Stimulated activated CD4-positive, alpha-beta T cell treated with anti-CD3 and anti-CD28 coated beads, Interleukin-4, amount 100 ng/mL, for 1 hour (primary cell): ENCODE data around the gene CCN5.
"Not testable (repeated sequence)": the region's sequence is repeated elsewhere in the genome, so short reads cannot be mapped to it uniquely, and the experiment has no call there.

ENCODE experiments used
- DNase-seq: peaks from one replicate; pipeline ENCODE4 v3.0.0-alpha.2; 2020

The CCN5 gene

DNA sequence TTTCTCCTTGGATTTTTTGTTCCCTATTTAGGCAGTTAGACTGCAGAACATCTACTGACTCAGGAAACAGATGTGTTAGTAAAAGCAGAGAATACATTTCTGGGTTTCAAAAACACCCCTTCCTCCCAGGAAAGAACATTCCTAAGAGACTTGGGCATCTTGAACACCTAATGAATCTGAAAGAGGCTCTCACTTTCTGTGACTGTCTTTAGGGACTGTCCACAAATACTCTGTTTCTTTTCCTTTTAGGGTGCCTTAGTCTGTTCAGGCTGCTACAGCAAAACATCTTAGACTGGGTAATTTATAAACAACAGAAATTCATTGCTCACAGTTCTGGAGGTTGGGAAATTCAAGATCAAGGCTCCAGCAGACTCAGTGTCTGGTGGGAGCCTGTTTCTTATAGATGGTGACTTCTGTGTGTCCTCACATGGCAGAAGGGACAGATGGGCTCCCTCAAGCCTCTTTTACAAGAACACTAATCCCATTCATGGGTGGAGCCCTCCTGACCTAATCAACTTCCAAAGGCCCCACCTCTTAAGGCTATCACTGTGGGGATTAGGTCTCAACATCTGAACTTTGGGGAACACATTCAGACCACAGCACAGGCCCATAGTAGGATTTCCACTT lies 19.4 kb upstream of the CCN5 start:
- DNase-seq: no peak

DNA sequence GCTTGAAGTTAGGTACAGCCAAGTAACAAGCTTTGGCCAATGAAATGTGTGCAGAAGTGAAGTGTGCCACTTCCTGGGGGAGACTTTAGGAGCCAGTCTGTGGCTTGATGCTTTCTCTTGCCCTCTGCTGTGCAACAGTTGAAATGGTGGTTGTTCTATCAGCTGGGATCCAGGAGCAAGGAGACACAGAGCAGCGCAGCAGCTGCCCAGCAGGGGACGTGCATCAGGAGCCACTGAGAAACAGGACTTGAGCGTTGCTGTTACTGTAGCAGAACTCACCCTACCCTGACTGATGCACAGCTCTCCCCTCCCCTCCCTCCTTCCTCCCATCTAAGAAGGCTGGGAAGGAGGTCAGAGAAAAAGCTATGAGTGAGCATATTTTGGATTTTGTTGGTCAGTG lies 18.9 kb upstream of the CCN5 start:
- no peak for DNase-seq

GRCh38 chr20:44697041-44697440 lies 18.1 kb upstream of the CCN5 start:
- not testable (repeated sequence) for DNase-seq

- DNase-seq: no peak
Measured at GRCh38 chr20:44698351-44698750, 16.8 kb upstream of the CCN5 start.

GRCh38 chr20:44700306-44700705 lies 14.9 kb upstream of the CCN5 start:
- DNase-seq: no peak

- DNase-seq: no peak
Measured at GRCh38 chr20:44701118-44701857, 13.9 kb upstream of the CCN5 start.

GRCh38 chr20:44701858-44702256 lies 13.3 kb upstream of the CCN5 start:
- no peak for DNase-seq

- no peak for DNase-seq
Measured at GRCh38 chr20:44702776-44703175, 12.4 kb upstream of the CCN5 start.

DNA sequence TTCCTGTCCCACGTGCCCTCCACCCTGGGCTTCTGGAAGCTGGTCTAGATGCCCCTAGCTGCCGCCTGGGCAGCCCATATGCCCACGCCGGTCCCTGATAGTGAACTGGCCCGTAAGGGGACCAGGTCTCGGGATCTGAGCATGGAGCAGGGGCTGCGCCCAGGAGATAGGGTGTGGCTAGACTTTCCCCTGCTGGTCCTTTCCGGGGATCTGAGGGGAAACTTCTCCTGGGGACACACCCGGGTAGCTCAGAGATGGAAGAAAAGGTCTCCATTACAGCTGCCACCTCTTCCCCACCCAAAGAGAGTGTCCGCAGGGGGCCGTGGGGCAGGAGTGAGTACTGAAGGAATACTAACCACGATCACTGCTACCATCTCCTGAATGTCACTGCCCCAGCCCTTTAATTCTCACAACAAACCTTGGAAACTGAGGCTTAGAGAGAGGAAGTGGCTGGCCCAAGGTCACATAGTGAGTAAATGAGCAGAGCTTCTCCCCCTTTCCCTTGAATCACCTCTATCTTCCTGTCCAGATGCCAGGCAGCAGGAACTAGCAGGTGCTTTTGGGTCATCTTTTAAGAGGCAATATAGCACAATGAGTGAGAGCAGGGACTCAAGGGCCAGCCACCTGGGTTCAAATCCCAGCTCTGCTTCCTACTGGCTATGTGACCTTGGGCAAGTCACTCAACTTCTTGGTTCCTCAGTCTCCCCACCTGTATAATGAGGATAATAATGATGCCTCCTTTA lies 11.8 kb upstream of the CCN5 start:
- DNase-seq: no peak

DNA sequence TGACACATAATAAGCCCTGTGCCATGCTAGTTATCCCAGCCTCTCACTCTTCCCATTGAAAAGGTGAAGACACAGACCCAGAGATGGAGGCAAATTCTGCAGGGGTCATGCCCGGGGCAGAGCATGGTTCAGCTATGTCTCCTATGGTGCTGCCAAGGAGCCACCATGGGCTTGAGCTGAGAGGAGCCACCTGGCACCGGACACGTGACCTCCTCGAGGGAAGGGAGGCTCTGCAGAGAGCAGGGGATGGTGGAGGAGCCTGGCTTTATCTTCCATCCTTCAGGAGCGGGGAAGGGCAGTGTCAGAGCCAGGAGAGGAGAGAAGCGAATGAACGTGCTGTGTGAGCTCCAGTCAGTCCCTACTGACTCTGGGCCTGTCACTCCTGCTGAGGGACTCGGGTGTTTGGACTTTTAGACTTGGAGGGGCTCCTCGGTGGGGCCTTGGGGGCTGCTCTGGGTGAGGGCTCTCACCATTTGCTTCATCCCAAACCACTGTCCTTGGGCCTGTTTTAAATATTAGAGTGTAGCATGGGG lies 11.1 kb upstream of the CCN5 start:
- DNase-seq: no peak

DNA sequence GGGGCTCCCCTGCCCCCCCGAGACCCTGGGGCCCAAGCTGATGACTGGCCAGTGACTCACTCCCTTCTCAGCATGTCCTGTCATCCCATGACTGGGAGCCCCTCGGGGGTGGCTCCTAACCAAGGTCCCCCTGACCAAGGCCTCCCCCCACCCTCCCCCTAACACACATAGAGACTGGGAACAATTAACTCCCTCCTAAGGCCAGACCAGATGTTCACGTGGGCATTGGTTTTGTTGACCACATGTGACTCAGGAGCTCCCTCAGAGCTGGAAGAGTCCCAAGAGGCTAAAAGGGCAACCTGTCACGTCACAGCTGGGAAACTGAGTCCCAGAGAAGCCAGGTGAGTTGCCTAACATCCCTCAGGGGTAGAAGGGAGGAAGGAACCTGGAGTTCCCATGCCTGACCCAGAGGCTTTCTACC lies 10.6 kb upstream of the CCN5 start:
- no peak for DNase-seq

DNA sequence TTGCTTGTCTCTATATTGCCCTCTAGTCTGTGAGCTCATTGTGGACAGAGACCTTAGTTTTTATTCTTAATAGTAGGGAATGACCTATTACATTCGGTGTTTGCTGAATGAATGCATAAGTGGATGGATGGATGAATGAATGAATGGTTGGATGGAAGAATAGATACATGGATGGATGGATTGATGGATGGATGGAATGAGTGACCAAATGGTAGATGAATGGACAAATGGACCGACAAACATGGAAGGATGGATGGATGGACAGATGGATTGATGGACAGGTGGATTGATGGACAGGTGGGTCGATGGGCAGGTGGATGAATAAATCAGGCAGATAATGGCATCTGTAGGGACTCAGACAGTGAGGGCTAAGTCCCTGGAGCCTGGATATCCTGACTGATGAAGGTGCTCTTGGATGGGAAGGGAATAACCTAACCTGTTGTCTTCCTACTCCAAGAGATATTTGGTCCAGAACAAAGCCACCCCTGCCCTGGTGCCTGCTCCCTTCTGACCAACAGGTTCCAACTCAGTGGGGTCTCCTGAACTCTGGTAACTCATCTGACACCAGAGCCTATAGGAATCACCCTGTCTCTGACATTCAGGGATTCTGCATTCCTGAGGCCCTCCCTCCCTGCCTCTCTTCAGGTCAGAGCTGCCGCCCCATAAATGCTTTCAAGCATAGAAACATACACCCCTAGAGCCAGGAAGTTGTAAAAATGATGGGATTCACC lies 9.6 kb upstream of the CCN5 start:
- no peak for DNase-seq

DNA sequence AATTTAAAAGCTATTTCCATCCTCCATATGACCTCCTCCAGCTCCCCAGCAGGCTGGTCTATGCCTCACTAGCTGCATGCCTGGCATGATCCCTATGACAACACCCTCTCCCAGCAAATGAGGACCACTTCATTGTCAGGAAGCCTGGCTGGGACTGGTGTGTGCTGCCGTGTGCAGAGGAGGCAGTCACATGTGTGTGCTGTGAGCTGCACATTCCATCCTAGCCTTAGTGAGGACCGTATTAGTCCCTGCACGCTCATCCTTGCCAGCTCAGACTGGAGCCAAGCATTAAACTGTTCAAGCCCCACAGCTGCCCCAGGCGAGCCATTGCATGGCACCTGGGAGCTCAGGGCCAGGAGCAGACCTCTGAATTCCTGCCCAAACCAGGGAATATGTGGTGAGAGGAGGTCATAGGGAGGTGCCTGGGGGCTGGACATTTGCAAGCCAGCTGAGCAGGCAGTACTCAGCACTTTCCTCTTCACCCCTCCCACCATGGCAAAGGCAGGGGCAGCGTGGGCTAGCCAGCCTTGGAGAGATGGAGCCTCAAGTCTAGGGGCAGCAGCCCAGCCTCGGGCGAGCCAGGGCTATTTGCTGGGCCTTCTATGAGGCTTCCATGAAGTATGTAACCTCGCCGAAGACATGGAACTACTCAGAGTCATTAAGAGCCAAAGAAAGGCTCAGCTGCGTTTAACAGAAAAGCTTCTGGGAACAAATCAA lies 8.7 kb upstream of the CCN5 start:
- DNase-seq: no peak

DNA sequence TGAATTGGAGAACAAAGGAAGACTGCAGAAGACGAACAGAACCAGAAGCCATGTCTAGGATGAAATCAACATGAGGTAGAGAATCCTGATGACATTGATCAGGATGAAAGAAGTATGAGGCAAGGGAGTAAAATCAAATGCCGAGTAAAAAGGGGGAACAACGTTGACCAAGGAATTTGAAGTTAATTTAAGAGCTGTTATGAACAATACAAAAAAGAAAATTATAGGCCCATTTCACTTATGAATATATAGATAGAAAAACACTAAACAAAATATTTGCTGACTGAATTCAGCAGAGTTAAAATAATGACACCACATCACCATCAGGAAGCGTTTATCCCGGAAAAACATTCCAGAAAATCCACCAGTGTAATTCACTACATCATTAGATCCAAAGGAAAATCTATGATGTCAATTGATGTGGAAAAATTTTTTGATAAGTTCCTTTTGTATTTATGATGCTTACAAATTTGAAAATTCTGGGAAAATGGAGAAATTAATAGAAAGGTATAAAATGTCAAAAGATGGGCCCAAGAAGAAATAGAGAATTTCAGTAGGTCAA lies 8.1 kb upstream of the CCN5 start:
- no peak for DNase-seq

DNA sequence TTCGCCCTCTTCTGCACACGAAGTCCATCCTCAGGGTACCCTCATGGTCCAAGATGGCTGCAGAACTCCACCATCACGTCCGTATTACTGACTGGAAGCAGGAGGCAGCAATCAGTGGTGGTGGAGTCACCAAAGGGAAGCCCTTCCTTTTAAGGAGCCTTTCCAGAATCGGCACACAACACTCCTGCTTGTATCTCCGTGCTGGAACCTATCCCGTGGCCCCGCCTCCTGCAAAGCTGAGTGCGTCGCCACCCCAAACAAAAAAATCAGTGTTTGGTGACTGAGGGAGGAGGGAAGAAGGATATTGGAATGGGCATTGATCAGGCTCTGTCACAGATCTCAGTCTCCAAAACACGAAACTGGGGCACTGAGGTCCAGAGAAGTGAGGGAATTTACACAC lies 5.8 kb upstream of the CCN5 start:
- no peak for DNase-seq

DNA sequence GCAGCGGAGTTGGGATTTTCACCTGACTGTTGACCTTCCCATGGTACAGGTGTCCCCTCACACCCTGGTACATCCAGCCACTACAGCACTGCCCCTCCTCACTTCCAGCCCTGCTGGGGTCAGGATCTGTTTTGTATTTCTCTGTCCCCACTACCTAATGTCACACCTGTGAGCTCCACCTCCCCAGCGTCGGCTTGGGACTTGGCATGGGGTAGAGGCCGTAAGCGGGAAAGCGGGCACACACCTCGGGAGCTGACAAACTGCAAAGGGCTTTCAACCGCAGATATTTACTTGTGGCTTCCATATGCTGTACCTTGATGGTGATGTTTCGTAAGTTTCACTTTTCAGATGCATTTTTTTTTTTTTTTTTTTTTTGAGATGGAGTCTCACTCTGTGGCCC lies 5.4 kb upstream of the CCN5 start:
- no peak for DNase-seq

- DNase-seq: no peak
Measured at GRCh38 chr20:44711237-44711636, 3.9 kb upstream of the CCN5 start.

DNA sequence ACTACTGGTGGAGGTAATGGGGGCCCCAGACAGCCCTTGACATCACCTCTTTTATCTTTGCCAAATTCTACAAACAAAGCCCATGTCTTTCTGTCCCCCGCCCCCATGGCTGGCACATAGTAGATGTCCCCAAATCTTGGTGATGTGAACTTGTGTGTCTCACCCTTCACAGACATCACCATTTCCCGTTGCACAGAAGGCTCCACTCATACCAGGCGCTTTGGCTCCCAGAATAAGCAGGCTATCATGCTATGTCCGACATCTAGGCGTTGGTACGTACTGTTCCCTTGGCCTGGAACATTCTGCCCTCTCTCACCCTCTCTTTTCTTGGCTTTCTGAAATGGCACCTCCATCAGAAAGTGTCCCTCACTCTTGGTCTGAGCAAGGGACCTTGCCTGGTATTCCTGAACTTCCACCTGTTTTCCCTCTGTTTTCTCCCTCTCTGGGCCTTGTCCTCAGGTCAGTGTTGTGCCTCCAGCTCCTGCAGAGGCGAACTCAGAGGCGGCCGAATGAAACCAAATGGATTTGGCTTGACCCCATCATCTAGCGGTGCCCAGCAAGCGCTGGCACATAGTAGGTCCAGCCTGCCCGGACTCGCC lies 968 bp upstream of the CCN5 start:
- DNase-seq: no peak

GRCh38 chr20:44715499-44716308 lies 535 bp downstream of the CCN5 start:
- DNase-seq: no peak

GRCh38 chr20:44716309-44717106 lies 1.3 kb downstream of the CCN5 start:
- no peak for DNase-seq
